Endothelial cell of umbilical vein (primary cell): Measurements from ENCODE around the gene BICD2. TPM values are rescaled to one million over a fixed set of nuclear protein-coding genes. Genes with fewer than 3 reads are reported as not detected.

ENCODE experiments used
- BruUV-seq: library from RNA; stranded (reverse); fragments of 400-500 nt; replicated peaks from 2 replicates; lab custom pipeline; 2021; lab: Mats Ljungman, UMichigan
- CTCF ChIA-PET: fragments of 300-600, 350-600 bp; sonication (Branson Sonifier 250); formaldehyde crosslinking; loops from one replicate; lab custom pipeline; 2021; ENCODE audit warnings: antibody characterized with exemption, inconsistent platforms; lab: Charles Lee
- POLR2A ChIA-PET: fragments of 300-600, 350-600 bp; sonication (Branson Sonifier 250); formaldehyde crosslinking; loops from one replicate; lab custom pipeline; 2021; ENCODE audit warnings: antibody characterized with exemption, inconsistent platforms; lab: Charles Lee
- DNase-seq: peaks from one replicate; pipeline ENCODE4 v3.0.0-alpha.2; 2011; ENCODE audit warnings: low read depth, low spot score
- FAIRE-seq: peaks from 2 replicates; lab custom pipeline; 2011; peaks lifted over from hg19 to GRCh38; lab: Jason Lieb, UNC
- H2AFZ ChIP-seq: 2 replicates; pipeline ENCODE4 v1.6.0; 2012; ENCODE audit warnings: low read depth, low read length, control low read depth, inconsistent platforms
- H3K27ac ChIP-seq: 2 replicates; pipeline ENCODE4 v1.5.1; 2011; ENCODE audit warnings: low read depth, mild to moderate bottlenecking, control low read depth, low read length, moderate library complexity; ENCODE audit not compliant: insufficient read depth
- H3K27me3 ChIP-seq, 2 experiments: 2 replicates each; pipeline versions ENCODE4 v1.6.0 to v1.6.1; 2011; ENCODE audit warnings: low read length in 2 of 2, mixed read lengths in 1 of 2; ENCODE audit not compliant: control insufficient read depth in 2 of 2, insufficient read depth in 2 of 2
- H3K36me3 ChIP-seq, 2 experiments: 2 replicates in 1 of 2; 3 replicates in 1 of 2; pipeline ENCODE4 v1.5.1; 2011; ENCODE audit warnings: low read length in 2 of 2, mild to moderate bottlenecking in 1 of 2, moderate library complexity in 1 of 2; ENCODE audit not compliant: control insufficient read depth in 2 of 2, insufficient read depth in 2 of 2; ENCODE audit errors: extremely low read depth in 1 of 2
- H3K4me1 ChIP-seq: 3 replicates; pipeline ENCODE4 v1.5.1; 2011; ENCODE audit warnings: mild to moderate bottlenecking, low read length; ENCODE audit not compliant: control insufficient read depth, insufficient read depth; ENCODE audit errors: extremely low read depth
- H3K4me2 ChIP-seq: 2 replicates; pipeline ENCODE4 v1.6.1; 2011; ENCODE audit warnings: low read length, control low read depth, mixed read lengths; ENCODE audit not compliant: insufficient read depth
- H3K4me3 ChIP-seq, 3 experiments: fragments of 200-600 bp in 1 of 3; sonication (generic), shearing (Covaris generic) in 1 of 3; replicated peaks in 1 of 3; 2 replicates each; pipeline ENCODE4 v1.5.1; 2011 to 2016; ENCODE audit warnings: control low read depth in 3 of 3, low read length in 3 of 3, mild to moderate bottlenecking in 2 of 3, inconsistent platforms in 1 of 3, low read depth in 1 of 3, moderate library complexity in 1 of 3; ENCODE audit not compliant: insufficient read depth in 1 of 3
- H3K79me2 ChIP-seq: 2 replicates; pipeline ENCODE4 v1.6.0; 2012; ENCODE audit warnings: low read length, inconsistent platforms; ENCODE audit not compliant: control insufficient read depth, insufficient read depth
- H3K9ac ChIP-seq: replicated peaks from 2 replicates; pipeline ENCODE3; 2011; ENCODE audit warnings: low read length, control low read depth; ENCODE audit not compliant: insufficient read depth; ENCODE audit errors: extremely low read depth
- H3K9me1 ChIP-seq: replicated peaks from 3 replicates; pipeline ENCODE4 v1.6.0; 2011; ENCODE audit warnings: mild to moderate bottlenecking, low read length; ENCODE audit not compliant: control insufficient read depth, insufficient read depth; ENCODE audit errors: extremely low read depth
- H3K9me3 ChIP-seq: replicated peaks from 2 replicates; pipeline ENCODE4 v1.5.1; 2012; ENCODE audit warnings: low read length, inconsistent platforms; ENCODE audit not compliant: control insufficient read depth, insufficient read depth
- H4K20me1 ChIP-seq: replicated peaks from 2 replicates; pipeline ENCODE3; 2011; ENCODE audit warnings: mild to moderate bottlenecking, low read length; ENCODE audit not compliant: control insufficient read depth, insufficient read depth; ENCODE audit errors: extremely low read depth
- CTCF ChIP-seq, 2 donors: IDR thresholded peaks; 1 replicate in 1 of 2; 2 replicates in 1 of 2; pipeline ENCODE4 v1.5.1; 2011; ENCODE audit warnings: low read length in 2 of 2, mild to moderate bottlenecking in 2 of 2, moderate library complexity in 2 of 2, control low read depth in 1 of 2, inconsistent platforms in 1 of 2, low read depth in 1 of 2; ENCODE audit not compliant: insufficient read depth in 1 of 2; ENCODE audit errors: extremely low read depth in 1 of 2
- EZH2 ChIP-seq: IDR thresholded peaks from 2 replicates; pipeline ENCODE4 v1.6.1; 2012; ENCODE audit warnings: borderline replicate concordance, low read depth, mild to moderate bottlenecking, moderate library complexity, low read length, inconsistent platforms; ENCODE audit not compliant: severe bottlenecking
- FOS ChIP-seq: IDR thresholded peaks from 2 replicates; pipeline ENCODE4 v1.6.1; 2011; ENCODE audit warnings: mild to moderate bottlenecking, low read length, moderate library complexity, borderline replicate concordance; ENCODE audit not compliant: insufficient read depth
- GATA2 ChIP-seq: IDR thresholded peaks from 2 replicates; pipeline ENCODE4 v1.7.0; 2011; ENCODE audit warnings: low read depth, mild to moderate bottlenecking, moderate library complexity, mixed read lengths, low read length; ENCODE audit not compliant: insufficient read length, insufficient read depth
- JUN ChIP-seq: IDR thresholded peaks from 2 replicates; pipeline ENCODE4 v1.6.1; 2011; ENCODE audit warnings: borderline replicate concordance, low read depth; ENCODE audit not compliant: insufficient read length, insufficient read depth
- MYC ChIP-seq: IDR thresholded peaks from one replicate; pipeline ENCODE4 v1.6.1; 2011; ENCODE audit warnings: mild to moderate bottlenecking, low read depth, low read length
- POLR2A ChIP-seq: IDR thresholded peaks from 2 replicates; pipeline ENCODE4 v1.6.1; 2012; ENCODE audit warnings: low read depth, mild to moderate bottlenecking, control low read depth, low read length
- POLR2AphosphoS5 ChIP-seq: IDR thresholded peaks from 2 replicates; pipeline ENCODE4 v1.6.1; 2012; ENCODE audit warnings: low read depth, mild to moderate bottlenecking, control low read depth, low read length, moderate library complexity; ENCODE audit not compliant: insufficient read depth
- dilution Hi-C: fragments of 300-500 bp; cut with MboI; formaldehyde crosslinking; loops from one replicate; pipeline ENCODE4 v1.15.0; 2019; ENCODE audit warnings: low sequenced_read_pairs; ENCODE audit not compliant: extremely low pct_ligation_motif_present
- intact Hi-C: fragments of 100-400 bp; cut with micrococcal nuclease; formaldehyde crosslinking; loops from one replicate; pipeline ENCODE4 v1.10.0; 2022
- polyA plus RNA-seq, 4 experiments: library from polyadenylated mRNA; depleted of rRNA in 3 of 4; stranded (reverse) in 3 of 4; unstranded in 1 of 4; fragments of >200 nt; gene quantifications; 2 replicates each; pipeline versions ENCODE4 v1.2.1 to v1.2.3, GENCODE V29; 2011 to 2012; ENCODE audit warnings: missing spikeins in 1 of 4
- total RNA-seq: library from RNA; stranded (reverse); gene quantifications from 2 replicates; pipeline ENCODE4 v1.2.3, GENCODE V29; 2021
- TF ChIP-seq, protein P1 (sequence below): IDR thresholded peaks from 2 replicates; pipeline ENCODE4 v1.6.1; 2011; ENCODE audit not compliant: insufficient read depth, insufficient read length

BICD2 gene
- total and polyA plus RNA-seq, 2 donors (not counting 3 experiments of a cell fraction or from before 2014, with no cell fraction given), result 14.3 to 39.3 TPM

- Histone ChIP-seq H3K79me2 (peaks cover 22% of the 10 kb centered on the region), H3K9me3 (no peaks in the 10 kb centered on the region), H3K4me1 (peaks cover 1% of the 10 kb centered on the region), H3K36me3 (peaks cover 9 to 41% of the 10 kb centered on the region in 2 experiments), H3K4me2 (no peak overlapping the region), H3K27me3 (no peaks in the 10 kb centered on the region), H3K27ac (no peak overlapping the region), H2AFZ (no peak overlapping the region), H3K9me1 (no peaks in the 10 kb centered on the region), H3K4me3 (no peak overlapping the region), H4K20me1 (no peaks in the 10 kb centered on the region), H3K9ac (no peak overlapping the region)
- POLR2A ChIA-PET, result no interaction called here
- intact Hi-C loops (no loop called here), dilution Hi-C loops (no loop called here)
- DNase-seq (no peak), FAIRE-seq (no peak)
- CTCF ChIA-PET, result interaction anchor here (10.3 kb wide), 1 partner anchor 70 kb away, joined by 226 read pairs; no protein-coding TSS in a partner anchor
- no peak for TF ChIP-seq POLR2A
- no peak for TF ChIP-seq POLR2AphosphoS5
- TF ChIP-seq JUN, result no peak
- TF ChIP-seq, protein P1, sequence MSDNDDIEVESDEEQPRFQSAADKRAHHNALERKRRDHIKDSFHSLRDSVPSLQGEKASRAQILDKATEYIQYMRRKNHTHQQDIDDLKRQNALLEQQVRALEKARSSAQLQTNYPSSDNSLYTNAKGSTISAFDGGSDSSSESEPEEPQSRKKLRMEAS, result no peak
- TF ChIP-seq FOS, result no peak
- no peak for TF ChIP-seq MYC
- TF ChIP-seq EZH2, result no peak
- no peak for TF ChIP-seq CTCF (IDR thresholded peaks at IDR 0.05; ENCODE audit: extremely low read depth in 1 of 2, insufficient read depth in 1 of 2, low read depth in 1 of 2, low read length in 2 of 2)
- no peak for TF ChIP-seq GATA2
- no TSS peak for BruUV-seq
Observed at GRCh38 chr9:92721548-92721947, 43.1 kb downstream of the BICD2 start.
